Trophoblast cell (in vitro differentiated cells and primary cell): ENCODE measurements around the gene GSTA3.

Source experiments
- DNase-seq, 2 donors: peaks; one replicate each; pipeline ENCODE4 v3.0.0-alpha.2; 2016
- H2AFZ ChIP-seq: 2 replicates; pipeline ENCODE4 v1.6.1; 2013; ENCODE audit warnings: low read length, moderate library complexity, mild to moderate bottlenecking; ENCODE audit not compliant: insufficient read depth, poor library complexity
- H2AK5ac ChIP-seq: 2 replicates; pipeline ENCODE4 v1.6.1; 2013; ENCODE audit warnings: mild to moderate bottlenecking, low read length
- H2BK120ac ChIP-seq: 2 replicates; pipeline ENCODE4 v1.6.1; 2013; ENCODE audit warnings: low read length, mild to moderate bottlenecking, moderate library complexity; ENCODE audit not compliant: insufficient read depth, poor library complexity
- H2BK12ac ChIP-seq: 2 replicates; pipeline ENCODE4 v1.6.1; 2013; ENCODE audit warnings: mild to moderate bottlenecking, low read length, moderate library complexity
- H2BK5ac ChIP-seq: 2 replicates; pipeline ENCODE4 v1.6.1; 2013; ENCODE audit warnings: low read length, low read depth, moderate library complexity, mild to moderate bottlenecking; ENCODE audit not compliant: poor library complexity
- H3K14ac ChIP-seq: 2 replicates; pipeline ENCODE4 v1.6.1; 2013; ENCODE audit warnings: mild to moderate bottlenecking, low read length
- H3K18ac ChIP-seq: 2 replicates; pipeline ENCODE4 v1.6.1; 2013; ENCODE audit warnings: mild to moderate bottlenecking, low read length
- H3K23ac ChIP-seq: 2 replicates; pipeline ENCODE4 v1.6.1; 2013; ENCODE audit warnings: low read length
- H3K27ac ChIP-seq: 2 replicates; pipeline ENCODE4 v1.5.1; 2013; ENCODE audit warnings: low read depth, mild to moderate bottlenecking, inconsistent platforms, low read length, moderate library complexity
- H3K27me3 ChIP-seq: 2 replicates; pipeline ENCODE4 v1.6.1; 2013; ENCODE audit warnings: inconsistent platforms, mild to moderate bottlenecking, low read length, moderate library complexity; ENCODE audit not compliant: insufficient read depth
- H3K36me3 ChIP-seq, 2 experiments: 1 replicate in 1 of 2; 2 replicates in 1 of 2; pipeline ENCODE4 v1.6.1; 2013; ENCODE audit warnings: low read length in 2 of 2, mild to moderate bottlenecking in 2 of 2, moderate library complexity in 1 of 2; ENCODE audit not compliant: insufficient read depth in 2 of 2, control insufficient read depth in 1 of 2
- H3K4ac ChIP-seq: 2 replicates; pipeline ENCODE4 v1.6.1; 2013; ENCODE audit warnings: low read depth, mild to moderate bottlenecking, low read length, moderate library complexity
- H3K4me1 ChIP-seq, 2 experiments: 1 replicate in 1 of 2; 2 replicates in 1 of 2; pipeline ENCODE4 v1.6.1; 2013; ENCODE audit warnings: low read length in 2 of 2, mild to moderate bottlenecking in 2 of 2, moderate library complexity in 1 of 2; ENCODE audit not compliant: insufficient read depth in 2 of 2, control insufficient read depth in 1 of 2
- H3K4me2 ChIP-seq: 2 replicates; pipeline ENCODE4 v1.6.1; 2013; ENCODE audit warnings: inconsistent platforms, mild to moderate bottlenecking, low read length, moderate library complexity
- H3K4me3 ChIP-seq: 2 replicates; pipeline ENCODE4 v1.5.1; 2013; ENCODE audit warnings: mild to moderate bottlenecking, low read depth, low read length, inconsistent platforms
- H3K79me1 ChIP-seq: one replicate; pipeline ENCODE4 v1.6.1; 2013; ENCODE audit warnings: low read length
- H3K79me2 ChIP-seq: 2 replicates; pipeline ENCODE4 v1.6.1; 2013; ENCODE audit warnings: low read length, mild to moderate bottlenecking; ENCODE audit not compliant: control insufficient read depth, insufficient read depth, poor library complexity
- H3K9ac ChIP-seq: 2 replicates; pipeline ENCODE4 v1.6.1; 2013; ENCODE audit warnings: mild to moderate bottlenecking, low read length
- H3K9me3 ChIP-seq: 2 replicates; pipeline ENCODE4 v1.6.1; 2013; ENCODE audit warnings: low read depth, mild to moderate bottlenecking, control low read depth, inconsistent platforms, low read length; ENCODE audit not compliant: insufficient read depth
- H4K12ac ChIP-seq: 2 replicates; pipeline ENCODE4 v1.6.1; 2013; ENCODE audit warnings: low read depth, mild to moderate bottlenecking, low read length, moderate library complexity
- H4K8ac ChIP-seq: 2 replicates; pipeline ENCODE4 v1.6.1; 2013; ENCODE audit warnings: low read depth, mild to moderate bottlenecking, low read length, moderate library complexity
- H4K91ac ChIP-seq: one replicate; pipeline ENCODE4 v1.6.1; 2013; ENCODE audit warnings: low read depth, mild to moderate bottlenecking, low read length, moderate library complexity
- WGBS: extraction: QIAGEN DNeasy Blood & Tissue Kit; methylation state at CpG from one replicate; pipeline ENCODE4 v1.1.7; 2013; ENCODE audit warnings: missing lambda C conversion rate; ENCODE audit not compliant: insufficient read length, insufficient coverage; ENCODE audit errors: extremely low coverage; 5-methylcytosine and 5-hydroxymethylcytosine counted together

GSTA3 gene

GRCh38 chr6:52893803-52894202, 15.7 kb downstream of the GSTA3 start:
- DNase-seq: no peak
- Histone ChIP-seq H2BK12ac (no peak overlapping the region), H3K36me3 (no peaks in the 10 kb centered on the region), H3K27ac (peak overlapping the region; percentile 9), H3K18ac (no peak overlapping the region), H3K14ac (no peak overlapping the region), H4K12ac (no peak overlapping the region), H3K79me2 (no peaks in the 10 kb centered on the region), H3K4me2 (no peak overlapping the region), H3K4ac (no peak overlapping the region), H3K9ac (no peak overlapping the region), H3K23ac (no peak overlapping the region), H3K79me1 (peaks cover 1% of the 10 kb centered on the region), H4K91ac (no peak overlapping the region), H3K9me3 (peaks cover 1% of the 10 kb centered on the region), H4K8ac (no peak overlapping the region), H3K4me1 (peaks cover 4 to 5% of the 10 kb centered on the region in 2 experiments), H3K27me3 (no peaks in the 10 kb centered on the region), H2BK120ac (no peak overlapping the region), H2AFZ (no peak overlapping the region), H2BK5ac (no peak overlapping the region), H2AK5ac (no peak overlapping the region), H3K4me3 (no peak overlapping the region)
- no CpG with 5 or more reads among the region's 2 CpGs for WGBS

- H3K27ac ChIP-seq: no peak overlapping the region
- peak in 1 of 2 donors; percentile 42 for DNase-seq
- no peak overlapping the region for H3K18ac ChIP-seq
- H3K9ac ChIP-seq: no peak overlapping the region
- no peak overlapping the region for H4K8ac ChIP-seq
- no peak overlapping the region for H3K14ac ChIP-seq
- H3K27me3 ChIP-seq: no peaks in the 10 kb centered on the region
- H3K9me3 ChIP-seq: peaks cover 1% of the 10 kb centered on the region
- 100% methylated on average over 2 of the region's 4 CpGs for WGBS
- no peak overlapping the region for H3K23ac ChIP-seq
- no peaks in the 10 kb centered on the region for H3K36me3 ChIP-seq
- H2AK5ac ChIP-seq: no peak overlapping the region
- no peak overlapping the region for H3K4ac ChIP-seq
- H3K79me2 ChIP-seq: no peaks in the 10 kb centered on the region
- H2AFZ ChIP-seq: no peak overlapping the region
- H2BK12ac ChIP-seq: no peak overlapping the region
- no peak overlapping the region for H3K4me2 ChIP-seq
- H3K4me3 ChIP-seq: no peak overlapping the region
- H2BK120ac ChIP-seq: no peak overlapping the region
- H3K79me1 ChIP-seq: peaks cover 1% of the 10 kb centered on the region
- peaks cover 4 to 5% of the 10 kb centered on the region in 2 experiments for H3K4me1 ChIP-seq
- no peak overlapping the region for H2BK5ac ChIP-seq
- no peak overlapping the region for H4K91ac ChIP-seq
- no peak overlapping the region for H4K12ac ChIP-seq
These were observed 16.3 kb downstream of the GSTA3 start for GRCh38 chr6:52893221-52893620.

GRCh38 chr6:52890018-52890417, 19.5 kb downstream of the GSTA3 start:
- DNase-seq: no peak
- peaks cover 4 to 5% of the 10 kb centered on the region in 2 experiments for H3K4me1 ChIP-seq
- no peak overlapping the region for H4K12ac ChIP-seq
- H3K9ac ChIP-seq: no peak overlapping the region
- no peak overlapping the region for H3K14ac ChIP-seq
- no peak overlapping the region for H3K4ac ChIP-seq
- no peak overlapping the region for H3K4me2 ChIP-seq
- H3K18ac ChIP-seq: no peak overlapping the region
- no peak overlapping the region for H2BK5ac ChIP-seq
- no peak overlapping the region for H3K23ac ChIP-seq
- no peak overlapping the region for H2AK5ac ChIP-seq
- no peaks in the 10 kb centered on the region for H3K79me2 ChIP-seq
- peaks cover 1% of the 10 kb centered on the region for H3K79me1 ChIP-seq
- H3K27ac ChIP-seq: no peak overlapping the region
- no peak overlapping the region for H3K4me3 ChIP-seq
- H2BK12ac ChIP-seq: no peak overlapping the region
- no CpG with 5 or more reads among the region's 3 CpGs for WGBS
- H2BK120ac ChIP-seq: no peak overlapping the region
- H3K27me3 ChIP-seq: no peaks in the 10 kb centered on the region
- no peak overlapping the region for H4K91ac ChIP-seq
- H3K36me3 ChIP-seq: no peaks in the 10 kb centered on the region
- no peak overlapping the region for H4K8ac ChIP-seq
- no peaks in the 10 kb centered on the region for H3K9me3 ChIP-seq
- no peak overlapping the region for H2AFZ ChIP-seq

GRCh38 chr6:52887910-52888524, 21.5 kb downstream of the GSTA3 start:
- Histone ChIP-seq H4K8ac (no peak overlapping the region), H3K14ac (no peak overlapping the region), H3K4ac (no peak overlapping the region), H3K4me2 (no peak overlapping the region), H4K12ac (no peak overlapping the region), H3K36me3 (no peaks in the 10 kb centered on the region), H2AFZ (no peak overlapping the region), H3K4me3 (no peak overlapping the region), H3K27ac (no peak overlapping the region), H3K4me1 (no peaks in the 10 kb centered on the region), H2BK5ac (no peak overlapping the region), H2BK120ac (no peak overlapping the region), H3K9ac (no peak overlapping the region), H3K9me3 (no peaks in the 10 kb centered on the region), H2BK12ac (no peak overlapping the region), H3K79me2 (no peaks in the 10 kb centered on the region), H4K91ac (no peak overlapping the region), H3K18ac (no peak overlapping the region), H2AK5ac (no peak overlapping the region), H3K79me1 (no peaks in the 10 kb centered on the region), H3K23ac (no peak overlapping the region), H3K27me3 (no peaks in the 10 kb centered on the region)
- peak in 1 of 2 donors; percentile 32 for DNase-seq
- no CpG with 5 or more reads among the region's 3 CpGs for WGBS
